PC-9 (cell line): ENCODE data around the gene AIRE. TPM values are rescaled to one million over a fixed set of nuclear protein-coding genes. Genes with fewer than 3 reads are reported as not detected.

Experiments used
- BruUV-seq: library from RNA; stranded (reverse); fragments of 400-500 nt; replicated peaks from 2 replicates; lab custom pipeline; 2021; lab: Mats Ljungman, UMichigan
- CTCF ChIA-PET: fragments of 300-600 bp; sonication (Branson Sonifier 250); formaldehyde crosslinking; loops from one replicate; lab custom pipeline; 2022; ENCODE audit warnings: antibody characterized with exemption; lab: Charles Lee
- POLR2A ChIA-PET: fragments of 300-600 bp; sonication (Branson Sonifier 250); formaldehyde crosslinking; loops from one replicate; lab custom pipeline; 2022; ENCODE audit warnings: antibody characterized with exemption; ENCODE audit not compliant: unreplicated experiment; lab: Charles Lee
- DNase-seq, 2 experiments: peaks; one replicate each; pipeline versions ENCODE4 v3.0.0 to v3.0.0-alpha.2; 2015 to 2022; ENCODE audit warnings: mixed read lengths in 1 of 2
- H2AFZ ChIP-seq: fragments of 200-600 bp; sonication (generic); 2 replicates; pipeline ENCODE4 v1.8.1; 2017; ENCODE audit warnings: antibody characterized with exemption
- H3F3A ChIP-seq: fragments of 200-600 bp; sonication (generic); 2 replicates; pipeline ENCODE4 v1.8.1; 2017; ENCODE audit warnings: antibody characterized with exemption, mild to moderate bottlenecking, low read depth; ENCODE audit not compliant: insufficient read depth
- H3K27ac ChIP-seq: fragments of 200-600 bp; sonication (generic); 2 replicates; pipeline ENCODE4 v1.6.1; 2016; ENCODE audit warnings: mixed run types
- H3K27me3 ChIP-seq: fragments of 200-600 bp; sonication (generic); 2 replicates; pipeline ENCODE4 v1.6.1; 2016; ENCODE audit warnings: low read depth, mixed run types; ENCODE audit not compliant: insufficient read depth
- H3K36me3 ChIP-seq: fragments of 200-600 bp; sonication (generic); 2 replicates; pipeline ENCODE4 v1.6.1; 2016; ENCODE audit warnings: low read depth, mixed run types
- H3K4me1 ChIP-seq: fragments of 200-600 bp; sonication (generic); replicated peaks from 2 replicates; pipeline ENCODE4 v1.6.1; 2016; ENCODE audit warnings: mixed run types; ENCODE audit not compliant: insufficient read depth
- H3K4me2 ChIP-seq: fragments of 200-600 bp; sonication (generic); 2 replicates; pipeline ENCODE4 v1.6.1; 2017; ENCODE audit warnings: mixed run types
- H3K4me3 ChIP-seq: fragments of 200-600 bp; sonication (generic); 2 replicates; pipeline ENCODE4 v1.6.1; 2016; ENCODE audit warnings: mixed run types
- H3K79me2 ChIP-seq: fragments of 200-600 bp; sonication (generic); 2 replicates; pipeline ENCODE4 v1.6.1; 2017; ENCODE audit warnings: low read depth, mixed run types
- H3K9me2 ChIP-seq: fragments of 200-600 bp; sonication (generic); 2 replicates; pipeline ENCODE4 v1.8.1; 2017; ENCODE audit warnings: mild to moderate bottlenecking; ENCODE audit not compliant: insufficient read depth
- H3K9me3 ChIP-seq: fragments of 200-600 bp; sonication (generic); 2 replicates; pipeline ENCODE4 v1.8.1; 2016; ENCODE audit warnings: low read depth; ENCODE audit not compliant: insufficient read depth
- H4K20me1 ChIP-seq: fragments of 200-600 bp; sonication (generic); 2 replicates; pipeline ENCODE4 v1.8.1; 2017; ENCODE audit not compliant: insufficient read depth
- EZH2 ChIP-seq: fragments of 200-600 bp; sonication (generic); IDR thresholded peaks from 2 replicates; pipeline ENCODE4 v1.8.0; 2017; ENCODE audit warnings: antibody characterized with exemption, low read depth
- intact Hi-C: fragments of 100-400 bp; cut with micrococcal nuclease; formaldehyde crosslinking; loops from one replicate; pipeline ENCODE4 v1.10.0; 2022; ENCODE audit not compliant: unreplicated experiment
- total RNA-seq: library from RNA; stranded (reverse); gene quantifications from 2 replicates; pipeline ENCODE4 v1.2.3, GENCODE V29; 2021
- TF ChIP-seq, protein P1 (sequence below): fragments of 200-600 bp; sonication (generic); conservative IDR thresholded peaks from 2 replicates; pipeline ENCODE4 v1.6.1; 2017; ENCODE audit warnings: mixed run types, antibody characterized with exemption, mild to moderate bottlenecking, moderate library complexity

The AIRE gene
- total RNA-seq, 1 experiment from 2014 or later = not detected

DNA sequence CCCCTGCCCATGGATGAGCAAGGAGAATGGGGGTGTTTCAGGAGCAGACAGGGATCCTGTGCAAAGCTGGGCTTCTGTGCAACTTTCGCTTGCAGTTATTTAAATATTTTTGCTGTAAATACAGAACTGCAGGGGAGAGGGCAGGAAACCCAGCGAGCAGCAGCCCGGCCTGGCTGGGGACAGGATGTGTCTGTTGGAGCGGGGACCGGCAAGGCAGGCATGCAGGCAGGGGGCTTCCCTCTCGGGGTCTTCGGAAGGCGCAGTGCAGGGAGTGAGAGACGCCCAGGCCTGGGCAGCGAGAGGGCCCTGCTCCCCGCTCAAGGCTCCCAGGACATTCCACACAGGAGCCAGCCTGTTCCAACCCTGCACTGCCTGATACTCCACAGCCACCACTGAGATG is 1.7 kb upstream of the AIRE start:
- no peaks in the 10 kb centered on the region for H3K79me2 ChIP-seq
- intact Hi-C loops = no loop called here
- no peaks in the 10 kb centered on the region for H3F3A ChIP-seq
- peaks cover 17% of the 10 kb centered on the region for H3K27me3 ChIP-seq
- CTCF ChIA-PET = no interaction called here
- no peaks in the 10 kb centered on the region for H3K36me3 ChIP-seq
- H3K4me1 ChIP-seq = no peaks in the 10 kb centered on the region
- H2AFZ ChIP-seq = no peak overlapping the region
- H3K4me2 ChIP-seq = no peak overlapping the region
- DNase-seq = no peak
- H4K20me1 ChIP-seq = no peaks in the 10 kb centered on the region
- H3K4me3 ChIP-seq = no peak overlapping the region
- POLR2A ChIA-PET = no interaction called here
- no peaks in the 10 kb centered on the region for H3K9me3 ChIP-seq
- no peaks in the 10 kb centered on the region for H3K9me2 ChIP-seq
- BruUV-seq = no TSS peak
- H3K27ac ChIP-seq = no peak overlapping the region
- TF ChIP-seq, protein P1, sequence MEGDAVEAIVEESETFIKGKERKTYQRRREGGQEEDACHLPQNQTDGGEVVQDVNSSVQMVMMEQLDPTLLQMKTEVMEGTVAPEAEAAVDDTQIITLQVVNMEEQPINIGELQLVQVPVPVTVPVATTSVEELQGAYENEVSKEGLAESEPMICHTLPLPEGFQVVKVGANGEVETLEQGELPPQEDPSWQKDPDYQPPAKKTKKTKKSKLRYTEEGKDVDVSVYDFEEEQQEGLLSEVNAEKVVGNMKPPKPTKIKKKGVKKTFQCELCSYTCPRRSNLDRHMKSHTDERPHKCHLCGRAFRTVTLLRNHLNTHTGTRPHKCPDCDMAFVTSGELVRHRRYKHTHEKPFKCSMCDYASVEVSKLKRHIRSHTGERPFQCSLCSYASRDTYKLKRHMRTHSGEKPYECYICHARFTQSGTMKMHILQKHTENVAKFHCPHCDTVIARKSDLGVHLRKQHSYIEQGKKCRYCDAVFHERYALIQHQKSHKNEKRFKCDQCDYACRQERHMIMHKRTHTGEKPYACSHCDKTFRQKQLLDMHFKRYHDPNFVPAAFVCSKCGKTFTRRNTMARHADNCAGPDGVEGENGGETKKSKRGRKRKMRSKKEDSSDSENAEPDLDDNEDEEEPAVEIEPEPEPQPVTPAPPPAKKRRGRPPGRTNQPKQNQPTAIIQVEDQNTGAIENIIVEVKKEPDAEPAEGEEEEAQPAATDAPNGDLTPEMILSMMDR = no peak

DNA sequence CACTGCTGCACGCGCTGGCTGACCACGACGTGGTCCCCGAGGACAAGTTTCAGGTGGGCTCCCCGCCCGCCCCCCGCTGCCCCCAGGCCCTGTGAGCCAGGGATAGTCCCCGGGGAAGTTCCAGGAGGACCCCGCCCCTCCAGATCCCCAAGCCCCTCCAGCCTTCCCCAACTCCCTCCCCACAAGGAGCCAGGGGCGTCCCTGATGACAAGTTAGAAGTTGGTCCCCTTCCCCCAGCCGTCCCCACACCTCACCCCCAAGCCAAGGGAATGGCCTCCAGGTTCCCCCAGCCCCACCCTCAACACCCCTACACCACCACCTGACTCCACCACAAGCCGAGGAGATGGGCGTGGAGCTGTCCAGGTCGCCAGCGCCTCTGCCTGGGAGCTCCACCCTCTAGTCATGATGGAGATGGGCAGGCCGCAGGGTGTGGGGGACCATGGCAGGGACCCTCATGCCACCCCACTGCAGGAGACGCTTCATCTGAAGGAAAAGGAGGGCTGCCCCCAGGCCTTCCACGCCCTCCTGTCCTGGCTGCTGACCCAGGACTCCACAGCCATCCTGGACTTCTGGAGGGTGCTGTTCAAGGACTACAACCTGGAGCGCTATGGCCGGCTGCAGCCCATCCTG is 525 bp downstream of the AIRE start:
- Histone ChIP-seq H3K27me3 (peaks cover 21% of the 10 kb centered on the region), H3K9me2 (no peaks in the 10 kb centered on the region), H3K4me2 (no peak overlapping the region), H3K9me3 (no peaks in the 10 kb centered on the region), H3K79me2 (no peaks in the 10 kb centered on the region), H3F3A (no peaks in the 10 kb centered on the region), H4K20me1 (no peaks in the 10 kb centered on the region), H2AFZ (no peak overlapping the region), H3K27ac (no peak overlapping the region), H3K4me1 (no peaks in the 10 kb centered on the region), H3K36me3 (no peaks in the 10 kb centered on the region), H3K4me3 (no peak overlapping the region)
- ChIA-PET CTCF (interaction anchor here (0.6 kb wide), 1 partner anchor 219 kb away, joined by 3 read pairs; no protein-coding TSS in a partner anchor), POLR2A (interaction anchor here (0.7 kb wide), 1 partner anchor 335 kb away, joined by 23 read pairs; no protein-coding TSS in a partner anchor)
- BruUV-seq = no TSS peak
- TF ChIP-seq EZH2 = no peak
- TF ChIP-seq, protein P1 = no peak
- intact Hi-C loops = no loop called here
- DNase-seq = no peak

DNA sequence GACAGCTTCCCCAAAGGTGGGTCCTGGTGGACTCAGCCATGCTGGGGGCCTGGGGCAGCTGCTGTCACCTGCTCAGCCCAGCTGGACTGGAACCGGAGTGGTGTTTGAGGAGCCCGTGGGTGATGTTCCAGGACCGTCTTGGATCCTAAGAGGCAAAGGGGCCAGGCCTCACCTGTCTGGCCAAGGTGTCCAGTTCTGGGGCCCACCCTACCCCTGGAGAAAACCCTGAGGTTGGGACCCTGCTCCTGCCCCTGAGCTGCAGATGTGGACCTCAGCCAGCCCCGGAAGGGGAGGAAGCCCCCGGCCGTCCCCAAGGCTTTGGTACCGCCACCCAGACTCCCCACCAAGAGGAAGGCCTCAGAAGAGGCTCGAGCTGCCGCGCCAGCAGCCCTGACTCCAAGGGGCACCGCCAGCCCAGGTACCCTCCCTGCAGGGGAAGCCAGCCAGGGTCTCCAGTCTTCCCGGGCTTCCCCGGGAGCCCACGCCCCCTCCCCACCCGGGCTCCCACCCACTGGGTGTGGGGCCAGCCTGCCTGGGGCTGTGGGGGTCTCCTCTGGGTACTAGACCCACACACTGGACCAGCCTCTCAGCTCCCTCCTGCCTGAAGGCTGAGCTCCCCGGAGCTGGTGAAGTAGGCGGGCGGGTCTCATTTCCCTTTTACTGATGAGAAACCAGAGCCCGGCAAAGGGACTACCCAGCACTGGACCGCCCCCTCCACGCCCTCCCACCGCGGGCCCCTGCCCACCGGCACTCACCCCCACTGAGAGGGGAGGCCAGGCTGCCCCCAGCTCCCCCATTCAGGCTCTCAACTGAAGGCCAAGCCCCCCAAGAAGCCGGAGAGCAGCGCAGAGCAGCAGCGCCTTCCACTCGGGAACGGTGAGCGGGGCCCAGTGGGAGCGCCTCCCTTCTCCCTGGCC is 1.3 kb downstream of the AIRE start:
- POLR2A ChIA-PET = interaction anchor here (0.7 kb wide), 1 partner anchor 336 kb away, joined by 23 read pairs; no protein-coding TSS in a partner anchor
- H2AFZ ChIP-seq = no peak overlapping the region
- no peaks in the 10 kb centered on the region for H3K9me2 ChIP-seq
- no TSS peak for BruUV-seq
- TF ChIP-seq, protein P1 = no peak
- no peak for TF ChIP-seq EZH2
- H3K27ac ChIP-seq = no peak overlapping the region
- no peaks in the 10 kb centered on the region for H3F3A ChIP-seq
- intact Hi-C loops = no loop called here
- H3K9me3 ChIP-seq = no peaks in the 10 kb centered on the region
- CTCF ChIA-PET = interaction anchor here (0.6 kb wide), 1 partner anchor 218 kb away, joined by 3 read pairs; no protein-coding TSS in a partner anchor
- H3K4me2 ChIP-seq = no peak overlapping the region
- H4K20me1 ChIP-seq = no peaks in the 10 kb centered on the region
- no peaks in the 10 kb centered on the region for H3K4me1 ChIP-seq
- peaks cover 21% of the 10 kb centered on the region for H3K27me3 ChIP-seq
- H3K4me3 ChIP-seq = no peak overlapping the region
- no peak for DNase-seq
- no peaks in the 10 kb centered on the region for H3K79me2 ChIP-seq
- no peaks in the 10 kb centered on the region for H3K36me3 ChIP-seq
